ENCODE results near the gene TSC22D4. TPM values are rescaled to one million over a fixed set of nuclear protein-coding genes. Genes with fewer than 3 reads are reported as not detected.

The TSC22D4 gene
- total and polyA plus RNA-seq, 4 donors, result 5.5 to 21.2 (median 11.4) TPM

DNA sequence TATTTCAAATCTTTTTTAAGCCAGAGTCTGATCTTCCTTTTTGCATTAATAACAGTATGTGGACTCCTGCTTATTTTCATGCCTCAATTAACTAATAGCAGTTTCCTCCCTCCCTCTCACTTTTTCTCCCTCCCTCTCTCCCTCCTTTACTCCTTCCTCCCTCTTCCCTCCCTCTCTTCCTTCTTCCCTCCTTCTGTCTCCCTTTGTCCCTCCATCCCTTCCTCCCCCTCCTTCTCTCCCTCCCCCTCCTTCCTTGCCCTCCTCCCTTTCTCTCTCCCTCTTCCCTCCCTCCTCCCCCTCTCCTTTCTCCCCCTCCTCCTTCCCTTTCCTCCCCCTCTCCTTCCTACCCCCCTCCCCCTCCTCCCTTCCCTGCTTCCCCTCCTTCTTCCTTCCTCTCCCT, 52.5 kb downstream of the TSC22D4 start:
- H3K9me3 ChIP-seq (ENCODE audit: control insufficient read depth in 4 of 4, low read length in 3 of 4), result no peaks in the 10 kb centered on the region
- no peak overlapping the region for H3K4me3 ChIP-seq (ENCODE audit: low read depth in 1 of 3, low read length in 3 of 3)
- no peak for TF ChIP-seq FOXA2 (IDR thresholded peaks at IDR 0.05)
- TF ChIP-seq GABPA (IDR thresholded peaks at IDR 0.05 in 1 of 2, conservative IDR thresholded peaks at IDR 0.05 in 1 of 2), result no peak
- H3K4me1 ChIP-seq (ENCODE audit: control insufficient read depth in 4 of 4, insufficient read depth in 4 of 4, low read length in 3 of 4), result peaks cover 8 to 17% (median 12%) of the 10 kb centered on the region in 4 donors
- H3K27ac ChIP-seq (ENCODE audit: low read depth in 1 of 2, low read length in 2 of 2), result no peak overlapping the region
- peaks cover 0 to 4% (median 0%) of the 10 kb centered on the region in 4 donors for H3K36me3 ChIP-seq (ENCODE audit: control insufficient read depth in 4 of 4, insufficient read depth in 3 of 4, low read depth in 1 of 4, low read length in 3 of 4)
- H3K9ac ChIP-seq (ENCODE audit: low read depth in 1 of 2, low read length in 2 of 2), result no peak overlapping the region
- H3K27me3 ChIP-seq (ENCODE audit: control insufficient read depth in 4 of 4, insufficient read depth in 4 of 4, low read length in 3 of 4), result no peaks in the 10 kb centered on the region
- no peak for DNase-seq (ENCODE audit: low spot score)

DNA sequence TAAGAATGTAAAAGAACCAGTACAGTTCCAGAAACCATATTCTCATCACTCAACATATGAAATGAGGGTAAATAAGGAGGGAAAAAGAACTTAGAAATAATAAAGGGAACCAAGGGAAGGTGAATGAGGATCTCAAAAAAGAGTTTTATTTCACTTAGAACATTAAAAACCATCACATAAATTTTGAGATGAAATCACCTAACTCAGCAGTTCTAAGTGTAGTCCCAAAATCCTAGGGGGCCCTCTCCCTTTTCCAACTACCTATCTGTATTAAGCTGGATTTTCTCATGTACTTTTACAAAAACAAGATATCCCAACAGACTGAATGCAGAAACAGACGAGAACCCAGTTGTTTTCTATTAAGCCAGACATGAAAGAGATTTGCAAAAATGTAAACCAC, 53.7 kb downstream of the TSC22D4 start:
- Histone ChIP-seq H3K9me3 (ENCODE audit: control insufficient read depth in 4 of 4, low read length in 3 of 4) (no peaks in the 10 kb centered on the region), H3K4me3 (ENCODE audit: low read depth in 1 of 3, low read length in 3 of 3) (no peak overlapping the region), H3K4me1 (ENCODE audit: control insufficient read depth in 4 of 4, insufficient read depth in 4 of 4, low read length in 3 of 4) (peaks cover 0 to 6% (median 2%) of the 10 kb centered on the region in 4 donors), H3K9ac (ENCODE audit: low read depth in 1 of 2, low read length in 2 of 2) (no peak overlapping the region), H3K27ac (ENCODE audit: low read depth in 1 of 2, low read length in 2 of 2) (no peak overlapping the region), H3K27me3 (ENCODE audit: control insufficient read depth in 4 of 4, insufficient read depth in 4 of 4, low read length in 3 of 4) (no peaks in the 10 kb centered on the region), H3K36me3 (ENCODE audit: control insufficient read depth in 4 of 4, insufficient read depth in 3 of 4, low read depth in 1 of 4, low read length in 3 of 4) (no peaks in the 10 kb centered on the region)
- no peak for TF ChIP-seq RXRA (IDR thresholded peaks at IDR 0.05)
- TF ChIP-seq YY1 (IDR thresholded peaks at IDR 0.05), result no peak
- no peak for TF ChIP-seq SP1 (IDR thresholded peaks at IDR 0.05)
- no peak for TF ChIP-seq NR2F2 (IDR thresholded peaks at IDR 0.05)
- TF ChIP-seq TAF1 (conservative IDR thresholded peaks at IDR 0.05), result no peak
- no peak for TF ChIP-seq GABPA (IDR thresholded peaks at IDR 0.05 in 1 of 2, conservative IDR thresholded peaks at IDR 0.05 in 1 of 2)
- TF ChIP-seq RAD21 (IDR thresholded peaks at IDR 0.05), result no peak
- TF ChIP-seq, protein P1, sequence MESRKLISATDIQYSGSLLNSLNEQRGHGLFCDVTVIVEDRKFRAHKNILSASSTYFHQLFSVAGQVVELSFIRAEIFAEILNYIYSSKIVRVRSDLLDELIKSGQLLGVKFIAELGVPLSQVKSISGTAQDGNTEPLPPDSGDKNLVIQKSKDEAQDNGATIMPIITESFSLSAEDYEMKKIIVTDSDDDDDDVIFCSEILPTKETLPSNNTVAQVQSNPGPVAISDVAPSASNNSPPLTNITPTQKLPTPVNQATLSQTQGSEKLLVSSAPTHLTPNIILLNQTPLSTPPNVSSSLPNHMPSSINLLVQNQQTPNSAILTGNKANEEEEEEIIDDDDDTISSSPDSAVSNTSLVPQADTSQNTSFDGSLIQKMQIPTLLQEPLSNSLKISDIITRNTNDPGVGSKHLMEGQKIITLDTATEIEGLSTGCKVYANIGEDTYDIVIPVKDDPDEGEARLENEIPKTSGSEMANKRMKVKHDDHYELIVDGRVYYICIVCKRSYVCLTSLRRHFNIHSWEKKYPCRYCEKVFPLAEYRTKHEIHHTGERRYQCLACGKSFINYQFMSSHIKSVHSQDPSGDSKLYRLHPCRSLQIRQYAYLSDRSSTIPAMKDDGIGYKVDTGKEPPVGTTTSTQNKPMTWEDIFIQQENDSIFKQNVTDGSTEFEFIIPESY (IDR thresholded peaks at IDR 0.05), result no peak
- TF ChIP-seq, protein P2, sequence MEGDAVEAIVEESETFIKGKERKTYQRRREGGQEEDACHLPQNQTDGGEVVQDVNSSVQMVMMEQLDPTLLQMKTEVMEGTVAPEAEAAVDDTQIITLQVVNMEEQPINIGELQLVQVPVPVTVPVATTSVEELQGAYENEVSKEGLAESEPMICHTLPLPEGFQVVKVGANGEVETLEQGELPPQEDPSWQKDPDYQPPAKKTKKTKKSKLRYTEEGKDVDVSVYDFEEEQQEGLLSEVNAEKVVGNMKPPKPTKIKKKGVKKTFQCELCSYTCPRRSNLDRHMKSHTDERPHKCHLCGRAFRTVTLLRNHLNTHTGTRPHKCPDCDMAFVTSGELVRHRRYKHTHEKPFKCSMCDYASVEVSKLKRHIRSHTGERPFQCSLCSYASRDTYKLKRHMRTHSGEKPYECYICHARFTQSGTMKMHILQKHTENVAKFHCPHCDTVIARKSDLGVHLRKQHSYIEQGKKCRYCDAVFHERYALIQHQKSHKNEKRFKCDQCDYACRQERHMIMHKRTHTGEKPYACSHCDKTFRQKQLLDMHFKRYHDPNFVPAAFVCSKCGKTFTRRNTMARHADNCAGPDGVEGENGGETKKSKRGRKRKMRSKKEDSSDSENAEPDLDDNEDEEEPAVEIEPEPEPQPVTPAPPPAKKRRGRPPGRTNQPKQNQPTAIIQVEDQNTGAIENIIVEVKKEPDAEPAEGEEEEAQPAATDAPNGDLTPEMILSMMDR (IDR thresholded peaks at IDR 0.05; ENCODE audit: low read depth, low read length, missing input control), result no peak
- no peak for TF ChIP-seq JUND (IDR thresholded peaks at IDR 0.05)
- TF ChIP-seq, protein P3, sequence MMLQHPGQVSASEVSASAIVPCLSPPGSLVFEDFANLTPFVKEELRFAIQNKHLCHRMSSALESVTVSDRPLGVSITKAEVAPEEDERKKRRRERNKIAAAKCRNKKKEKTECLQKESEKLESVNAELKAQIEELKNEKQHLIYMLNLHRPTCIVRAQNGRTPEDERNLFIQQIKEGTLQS (IDR thresholded peaks at IDR 0.05), result no peak
- TF ChIP-seq, protein P4, sequence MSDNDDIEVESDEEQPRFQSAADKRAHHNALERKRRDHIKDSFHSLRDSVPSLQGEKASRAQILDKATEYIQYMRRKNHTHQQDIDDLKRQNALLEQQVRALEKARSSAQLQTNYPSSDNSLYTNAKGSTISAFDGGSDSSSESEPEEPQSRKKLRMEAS (IDR thresholded peaks at IDR 0.05), result no peak
- no peak for TF ChIP-seq HNF4G (IDR thresholded peaks at IDR 0.05)
- TF ChIP-seq, protein P5, sequence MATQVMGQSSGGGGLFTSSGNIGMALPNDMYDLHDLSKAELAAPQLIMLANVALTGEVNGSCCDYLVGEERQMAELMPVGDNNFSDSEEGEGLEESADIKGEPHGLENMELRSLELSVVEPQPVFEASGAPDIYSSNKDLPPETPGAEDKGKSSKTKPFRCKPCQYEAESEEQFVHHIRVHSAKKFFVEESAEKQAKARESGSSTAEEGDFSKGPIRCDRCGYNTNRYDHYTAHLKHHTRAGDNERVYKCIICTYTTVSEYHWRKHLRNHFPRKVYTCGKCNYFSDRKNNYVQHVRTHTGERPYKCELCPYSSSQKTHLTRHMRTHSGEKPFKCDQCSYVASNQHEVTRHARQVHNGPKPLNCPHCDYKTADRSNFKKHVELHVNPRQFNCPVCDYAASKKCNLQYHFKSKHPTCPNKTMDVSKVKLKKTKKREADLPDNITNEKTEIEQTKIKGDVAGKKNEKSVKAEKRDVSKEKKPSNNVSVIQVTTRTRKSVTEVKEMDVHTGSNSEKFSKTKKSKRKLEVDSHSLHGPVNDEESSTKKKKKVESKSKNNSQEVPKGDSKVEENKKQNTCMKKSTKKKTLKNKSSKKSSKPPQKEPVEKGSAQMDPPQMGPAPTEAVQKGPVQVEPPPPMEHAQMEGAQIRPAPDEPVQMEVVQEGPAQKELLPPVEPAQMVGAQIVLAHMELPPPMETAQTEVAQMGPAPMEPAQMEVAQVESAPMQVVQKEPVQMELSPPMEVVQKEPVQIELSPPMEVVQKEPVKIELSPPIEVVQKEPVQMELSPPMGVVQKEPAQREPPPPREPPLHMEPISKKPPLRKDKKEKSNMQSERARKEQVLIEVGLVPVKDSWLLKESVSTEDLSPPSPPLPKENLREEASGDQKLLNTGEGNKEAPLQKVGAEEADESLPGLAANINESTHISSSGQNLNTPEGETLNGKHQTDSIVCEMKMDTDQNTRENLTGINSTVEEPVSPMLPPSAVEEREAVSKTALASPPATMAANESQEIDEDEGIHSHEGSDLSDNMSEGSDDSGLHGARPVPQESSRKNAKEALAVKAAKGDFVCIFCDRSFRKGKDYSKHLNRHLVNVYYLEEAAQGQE (IDR thresholded peaks at IDR 0.05), result no peak
- no peak for TF ChIP-seq HNF4A (conservative IDR thresholded peaks at IDR 0.05)
- DNase-seq (ENCODE audit: low spot score), result no peak
- 86% methylated on average over 1 of the region's 1 CpG for WGBS

All from liver (tissue), 9 donors.